GM23338 (cell line): ENCODE data around the gene KCNH5. TPM values are rescaled to one million over a fixed set of nuclear protein-coding genes. Genes with fewer than 3 reads are reported as not detected.

Source experiments
- ATAC-seq: fragments of 200-7000 bp; cut with Tn5 transposase; 3 replicates; pipeline ENCODE4 v1.9.1; 2020
- DNase-seq: peaks from one replicate; pipeline ENCODE4 v3.0.0-alpha.2; 2015; ENCODE audit warnings: low spot score
- H2AFZ ChIP-seq: fragments of 200-600 bp; sonication (generic); 2 replicates; pipeline ENCODE4 v1.8.0; 2016; ENCODE audit warnings: antibody characterized with exemption, mild to moderate bottlenecking, moderate library complexity
- H3F3A ChIP-seq: fragments of 200-600 bp; sonication (generic); replicated peaks from 2 replicates; pipeline ENCODE4 v1.8.0; 2017; ENCODE audit warnings: antibody characterized with exemption, mixed run types, low read depth
- H3K27ac ChIP-seq: fragments of 200-600 bp; sonication (generic); 2 replicates; pipeline ENCODE4 v1.6.1; 2016; ENCODE audit warnings: low read depth
- H3K27me3 ChIP-seq: fragments of 200-600 bp; sonication (generic); 2 replicates; pipeline ENCODE4 v1.8.0; 2016; ENCODE audit warnings: mild to moderate bottlenecking, mixed run types, moderate library complexity; ENCODE audit not compliant: insufficient read depth
- H3K36me3 ChIP-seq: fragments of 200-600 bp; sonication (generic); 2 replicates; pipeline ENCODE4 v1.8.0; 2016; ENCODE audit warnings: mild to moderate bottlenecking; ENCODE audit not compliant: insufficient read depth
- H3K4me1 ChIP-seq: fragments of 200-600 bp; sonication (generic); 2 replicates; pipeline ENCODE4 v1.8.0; 2016; ENCODE audit warnings: mild to moderate bottlenecking, moderate library complexity; ENCODE audit not compliant: insufficient read depth
- H3K4me2 ChIP-seq: fragments of 200-600 bp; sonication (generic); 2 replicates; pipeline ENCODE4 v1.7.1; 2017; ENCODE audit warnings: mixed run types
- H3K4me3 ChIP-seq: fragments of 200-600 bp; sonication (generic); 2 replicates; pipeline ENCODE4 v1.6.1; 2016; ENCODE audit warnings: mixed run types
- H3K79me2 ChIP-seq: fragments of 200-600 bp; sonication (generic); replicated peaks from 2 replicates; pipeline ENCODE4 v1.8.0; 2017; ENCODE audit warnings: mild to moderate bottlenecking; ENCODE audit not compliant: insufficient read depth
- H3K9me2 ChIP-seq: fragments of 200-600 bp; sonication (generic); 2 replicates; pipeline ENCODE4 v1.8.0; 2017; ENCODE audit not compliant: insufficient read depth
- H4K20me1 ChIP-seq: fragments of 200-600 bp; sonication (generic); replicated peaks from 2 replicates; pipeline ENCODE4 v1.8.0; 2017; ENCODE audit warnings: mild to moderate bottlenecking; ENCODE audit not compliant: insufficient read depth
- H3K27ac Mint-ChIP-seq: 2 replicates; pipeline ENCODE4 v1.8.0; 2020; ENCODE audit warnings: inconsistent platforms, mild to moderate bottlenecking, moderate library complexity, mixed read lengths
- H3K27me3 Mint-ChIP-seq: 3 replicates; pipeline ENCODE4 v1.8.0; 2022; ENCODE audit warnings: low read depth, mild to moderate bottlenecking, moderate library complexity, mixed read lengths, inconsistent platforms; ENCODE audit not compliant: insufficient read depth, poor library complexity
- H3K36me3 Mint-ChIP-seq: 3 replicates; pipeline ENCODE4 v1.8.0; 2021; ENCODE audit warnings: low read depth, mild to moderate bottlenecking, inconsistent platforms, moderate library complexity, mixed read lengths
- H3K4me1 Mint-ChIP-seq: 3 replicates; pipeline ENCODE4 v1.8.0; 2020; ENCODE audit warnings: mild to moderate bottlenecking, inconsistent platforms, mixed read lengths
- H3K4me3 Mint-ChIP-seq: 3 replicates; pipeline ENCODE4 v1.8.0; 2021; ENCODE audit warnings: moderate library complexity, mild to moderate bottlenecking, inconsistent platforms, mixed read lengths
- H3K9me3 Mint-ChIP-seq: 3 replicates; pipeline ENCODE4 v1.8.0; 2020; ENCODE audit warnings: moderate library complexity, mild to moderate bottlenecking, inconsistent platforms, mixed read lengths
- CREB1 ChIP-seq: fragments of 250-450 bp; sonication (Bioruptor Pico); IDR thresholded peaks from 2 replicates; pipeline ENCODE4 v1.5.0; 2020; ENCODE audit warnings: low read depth, mild to moderate bottlenecking, moderate library complexity
- CTCF ChIP-seq, 2 experiments: fragments of 200-600 bp in 1 of 2; sonication (generic) in 1 of 2; conservative IDR thresholded peaks; 2 replicates each; pipeline versions ENCODE4 v1.5.1 to v1.6.1; 2016 to 2017; ENCODE audit warnings: antibody characterized with exemption in 2 of 2, low read depth in 2 of 2, mild to moderate bottlenecking in 2 of 2, moderate library complexity in 1 of 2
- ETS1 ChIP-seq: IDR thresholded peaks from 2 replicates; pipeline ENCODE4 v1.6.1; 2016; ENCODE audit warnings: antibody characterized with exemption
- EZH2 ChIP-seq: fragments of 200-600 bp; sonication (generic); IDR thresholded peaks from one replicate; pipeline ENCODE4 v1.8.0; 2017; ENCODE audit warnings: antibody characterized with exemption, mild to moderate bottlenecking, low read depth; ENCODE audit not compliant: unreplicated experiment
- EZH2phosphoT487 ChIP-seq: fragments of 200-600 bp; sonication (generic); IDR thresholded peaks from one replicate; pipeline ENCODE4 v1.8.1; 2018; ENCODE audit warnings: antibody characterized with exemption; ENCODE audit not compliant: unreplicated experiment
- JUNB ChIP-seq: IDR thresholded peaks from one replicate; pipeline ENCODE4 v1.6.1; 2016; ENCODE audit warnings: antibody characterized with exemption; ENCODE audit not compliant: unreplicated experiment
- NANOG ChIP-seq: IDR thresholded peaks from 2 replicates; pipeline ENCODE4 v1.6.1; 2016; ENCODE audit warnings: antibody characterized with exemption, borderline replicate concordance
- POLR2AphosphoS5 ChIP-seq: IDR thresholded peaks from 2 replicates; pipeline ENCODE4 v1.6.1; 2016; ENCODE audit warnings: antibody characterized with exemption, low read depth
- ZNF114 ChIP-seq: fragments of 250-450 bp; sonication (Bioruptor Pico); IDR thresholded peaks from 2 replicates; pipeline ENCODE4 v1.5.0; 2020; ENCODE audit warnings: mild to moderate bottlenecking, moderate library complexity
- polyA plus RNA-seq: library from polyadenylated mRNA; unstranded; fragments of >200 nt; fragmentation: Nextera tagmentation; extraction: Ambion mirVana; gene quantifications from 2 replicates; pipeline ENCODE4 v1.2.1, GENCODE V29; 2016
- total RNA-seq: library from RNA; depleted of rRNA; stranded (reverse); fragments of >200 nt; shearing (Covaris generic); gene quantifications from 2 replicates; pipeline ENCODE4 v1.2.3, GENCODE V29; 2014
- TF ChIP-seq, protein P1 (sequence below): fragments of 250-450 bp; sonication (Bioruptor Pico); IDR thresholded peaks from 2 replicates; pipeline ENCODE4 v1.5.0; 2020; ENCODE audit warnings: mild to moderate bottlenecking, moderate library complexity
- TF ChIP-seq, protein P2 (sequence below): IDR thresholded peaks from one replicate; pipeline ENCODE4 v1.6.1; 2018; ENCODE audit warnings: antibody characterized with exemption; ENCODE audit not compliant: unreplicated experiment

Gene KCNH5
- total and polyA plus RNA-seq, 2 experiments from 2014 or later, result 0.71 to 0.83 TPM

- H3K27ac ChIP-seq, result no peak overlapping the region
- no peaks in the 10 kb centered on the region for H3K36me3 ChIP-seq
- Mint-ChIP-seq H3K4me1 (peaks cover 12% of the 10 kb centered on the region; the same call in 2 of the 3 replicates), H3K9me3 (no peaks in the 10 kb centered on the region), H3K4me3 (no peak overlapping the region), H3K36me3 (peaks cover 3% of the 10 kb centered on the region; the same call in 2 of the 3 replicates), H3K27ac (no peak overlapping the region), H3K27me3 (peaks cover 3% of the 10 kb centered on the region)
- ATAC-seq, result no peak
- H3K9me2 ChIP-seq, result peaks cover 3% of the 10 kb centered on the region; the same call in 1 of the 2 replicates
- no peaks in the 10 kb centered on the region for H3K79me2 ChIP-seq
- H3F3A ChIP-seq, result no peaks in the 10 kb centered on the region
- H3K4me3 ChIP-seq, result no peak overlapping the region
- H3K4me1 ChIP-seq, result peaks cover 6% of the 10 kb centered on the region
- DNase-seq, result no peak
- H4K20me1 ChIP-seq, result no peaks in the 10 kb centered on the region
- no peak overlapping the region for H3K4me2 ChIP-seq
- H3K27me3 ChIP-seq, result no peaks in the 10 kb centered on the region
- no peak overlapping the region for H2AFZ ChIP-seq
- TF ChIP-seq, protein P1, sequence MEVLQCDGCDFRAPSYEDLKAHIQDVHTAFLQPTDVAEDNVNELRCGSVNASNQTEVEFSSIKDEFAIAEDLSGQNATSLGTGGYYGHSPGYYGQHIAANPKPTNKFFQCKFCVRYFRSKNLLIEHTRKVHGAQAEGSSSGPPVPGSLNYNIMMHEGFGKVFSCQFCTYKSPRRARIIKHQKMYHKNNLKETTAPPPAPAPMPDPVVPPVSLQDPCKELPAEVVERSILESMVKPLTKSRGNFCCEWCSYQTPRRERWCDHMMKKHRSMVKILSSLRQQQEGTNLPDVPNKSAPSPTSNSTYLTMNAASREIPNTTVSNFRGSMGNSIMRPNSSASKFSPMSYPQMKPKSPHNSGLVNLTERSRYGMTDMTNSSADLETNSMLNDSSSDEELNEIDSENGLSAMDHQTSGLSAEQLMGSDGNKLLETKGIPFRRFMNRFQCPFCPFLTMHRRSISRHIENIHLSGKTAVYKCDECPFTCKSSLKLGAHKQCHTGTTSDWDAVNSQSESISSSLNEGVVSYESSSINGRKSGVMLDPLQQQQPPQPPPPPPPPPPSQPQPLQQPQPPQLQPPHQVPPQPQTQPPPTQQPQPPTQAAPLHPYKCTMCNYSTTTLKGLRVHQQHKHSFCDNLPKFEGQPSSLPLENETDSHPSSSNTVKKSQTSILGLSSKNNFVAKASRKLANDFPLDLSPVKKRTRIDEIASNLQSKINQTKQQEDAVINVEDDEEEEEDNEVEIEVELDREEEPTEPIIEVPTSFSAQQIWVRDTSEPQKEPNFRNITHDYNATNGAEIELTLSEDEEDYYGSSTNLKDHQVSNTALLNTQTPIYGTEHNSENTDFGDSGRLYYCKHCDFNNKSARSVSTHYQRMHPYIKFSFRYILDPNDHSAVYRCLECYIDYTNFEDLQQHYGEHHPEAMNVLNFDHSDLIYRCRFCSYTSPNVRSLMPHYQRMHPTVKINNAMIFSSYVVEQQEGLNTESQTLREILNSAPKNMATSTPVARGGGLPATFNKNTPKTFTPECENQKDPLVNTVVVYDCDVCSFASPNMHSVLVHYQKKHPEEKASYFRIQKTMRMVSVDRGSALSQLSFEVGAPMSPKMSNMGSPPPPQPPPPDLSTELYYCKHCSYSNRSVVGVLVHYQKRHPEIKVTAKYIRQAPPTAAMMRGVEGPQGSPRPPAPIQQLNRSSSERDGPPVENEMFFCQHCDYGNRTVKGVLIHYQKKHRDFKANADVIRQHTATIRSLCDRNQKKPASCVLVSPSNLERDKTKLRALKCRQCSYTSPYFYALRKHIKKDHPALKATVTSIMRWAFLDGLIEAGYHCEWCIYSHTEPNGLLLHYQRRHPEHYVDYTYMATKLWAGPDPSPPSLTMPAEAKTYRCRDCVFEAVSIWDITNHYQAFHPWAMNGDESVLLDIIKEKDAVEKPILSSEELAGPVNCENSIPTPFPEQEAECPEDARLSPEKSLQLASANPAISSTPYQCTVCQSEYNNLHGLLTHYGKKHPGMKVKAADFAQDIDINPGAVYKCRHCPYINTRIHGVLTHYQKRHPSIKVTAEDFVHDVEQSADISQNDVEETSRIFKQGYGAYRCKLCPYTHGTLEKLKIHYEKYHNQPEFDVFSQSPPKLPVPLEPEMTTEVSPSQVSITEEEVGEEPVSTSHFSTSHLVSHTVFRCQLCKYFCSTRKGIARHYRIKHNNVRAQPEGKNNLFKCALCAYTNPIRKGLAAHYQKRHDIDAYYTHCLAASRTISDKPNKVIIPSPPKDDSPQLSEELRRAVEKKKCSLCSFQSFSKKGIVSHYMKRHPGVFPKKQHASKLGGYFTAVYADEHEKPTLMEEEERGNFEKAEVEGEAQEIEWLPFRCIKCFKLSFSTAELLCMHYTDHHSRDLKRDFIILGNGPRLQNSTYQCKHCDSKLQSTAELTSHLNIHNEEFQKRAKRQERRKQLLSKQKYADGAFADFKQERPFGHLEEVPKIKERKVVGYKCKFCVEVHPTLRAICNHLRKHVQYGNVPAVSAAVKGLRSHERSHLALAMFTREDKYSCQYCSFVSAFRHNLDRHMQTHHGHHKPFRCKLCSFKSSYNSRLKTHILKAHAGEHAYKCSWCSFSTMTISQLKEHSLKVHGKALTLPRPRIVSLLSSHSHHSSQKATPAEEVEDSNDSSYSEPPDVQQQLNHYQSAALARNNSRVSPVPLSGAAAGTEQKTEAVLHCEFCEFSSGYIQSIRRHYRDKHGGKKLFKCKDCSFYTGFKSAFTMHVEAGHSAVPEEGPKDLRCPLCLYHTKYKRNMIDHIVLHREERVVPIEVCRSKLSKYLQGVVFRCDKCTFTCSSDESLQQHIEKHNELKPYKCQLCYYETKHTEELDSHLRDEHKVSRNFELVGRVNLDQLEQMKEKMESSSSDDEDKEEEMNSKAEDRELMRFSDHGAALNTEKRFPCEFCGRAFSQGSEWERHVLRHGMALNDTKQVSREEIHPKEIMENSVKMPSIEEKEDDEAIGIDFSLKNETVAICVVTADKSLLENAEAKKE (CRISPR knock-in tag), result no peak
- no peak for TF ChIP-seq NANOG
- no peak for TF ChIP-seq EZH2phosphoT487
- no peak for TF ChIP-seq CTCF (conservative IDR thresholded peaks at IDR 0.05; ENCODE audit: low read depth in 2 of 2)
- TF ChIP-seq EZH2, result no peak
- no peak for TF ChIP-seq JUNB
- TF ChIP-seq, protein P2, sequence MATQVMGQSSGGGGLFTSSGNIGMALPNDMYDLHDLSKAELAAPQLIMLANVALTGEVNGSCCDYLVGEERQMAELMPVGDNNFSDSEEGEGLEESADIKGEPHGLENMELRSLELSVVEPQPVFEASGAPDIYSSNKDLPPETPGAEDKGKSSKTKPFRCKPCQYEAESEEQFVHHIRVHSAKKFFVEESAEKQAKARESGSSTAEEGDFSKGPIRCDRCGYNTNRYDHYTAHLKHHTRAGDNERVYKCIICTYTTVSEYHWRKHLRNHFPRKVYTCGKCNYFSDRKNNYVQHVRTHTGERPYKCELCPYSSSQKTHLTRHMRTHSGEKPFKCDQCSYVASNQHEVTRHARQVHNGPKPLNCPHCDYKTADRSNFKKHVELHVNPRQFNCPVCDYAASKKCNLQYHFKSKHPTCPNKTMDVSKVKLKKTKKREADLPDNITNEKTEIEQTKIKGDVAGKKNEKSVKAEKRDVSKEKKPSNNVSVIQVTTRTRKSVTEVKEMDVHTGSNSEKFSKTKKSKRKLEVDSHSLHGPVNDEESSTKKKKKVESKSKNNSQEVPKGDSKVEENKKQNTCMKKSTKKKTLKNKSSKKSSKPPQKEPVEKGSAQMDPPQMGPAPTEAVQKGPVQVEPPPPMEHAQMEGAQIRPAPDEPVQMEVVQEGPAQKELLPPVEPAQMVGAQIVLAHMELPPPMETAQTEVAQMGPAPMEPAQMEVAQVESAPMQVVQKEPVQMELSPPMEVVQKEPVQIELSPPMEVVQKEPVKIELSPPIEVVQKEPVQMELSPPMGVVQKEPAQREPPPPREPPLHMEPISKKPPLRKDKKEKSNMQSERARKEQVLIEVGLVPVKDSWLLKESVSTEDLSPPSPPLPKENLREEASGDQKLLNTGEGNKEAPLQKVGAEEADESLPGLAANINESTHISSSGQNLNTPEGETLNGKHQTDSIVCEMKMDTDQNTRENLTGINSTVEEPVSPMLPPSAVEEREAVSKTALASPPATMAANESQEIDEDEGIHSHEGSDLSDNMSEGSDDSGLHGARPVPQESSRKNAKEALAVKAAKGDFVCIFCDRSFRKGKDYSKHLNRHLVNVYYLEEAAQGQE, result no peak
- no peak for TF ChIP-seq POLR2AphosphoS5
- TF ChIP-seq CREB1, result no peak
- TF ChIP-seq ETS1, result no peak
- no peak for TF ChIP-seq ZNF114 (CRISPR knock-in tag)
These were observed 244.7 kb downstream of the KCNH5 start for GRCh38 chr14:62800577-62800976.
